ENCODE measurements around the gene POU6F1. TPM values are rescaled to one million over a fixed set of nuclear protein-coding genes. Genes with fewer than 3 reads are reported as not detected.

The POU6F1 gene
- total RNA-seq, 1 experiment from 2014 or later, result 13.3 TPM

DNA sequence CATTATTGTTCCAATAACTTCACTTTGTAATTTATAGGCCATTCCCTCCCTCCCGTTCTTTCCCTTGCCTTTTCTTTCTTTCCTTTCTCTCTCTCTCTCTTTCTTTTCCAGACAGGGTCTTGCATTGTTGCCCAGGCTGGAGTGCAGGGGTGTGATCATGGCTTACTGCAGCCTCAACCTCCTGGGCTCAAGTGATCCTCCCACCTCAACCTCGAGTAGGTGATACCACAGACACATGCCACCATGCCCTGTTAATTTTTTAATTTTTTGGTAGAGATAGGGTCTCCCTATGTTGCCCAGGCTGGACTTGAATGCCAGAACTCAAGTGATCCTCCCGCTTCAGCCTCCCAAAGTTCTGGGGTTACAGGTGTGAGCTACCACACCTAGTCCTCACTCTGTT lies 6.8 kb upstream of the POU6F1 start:
- H4K20me1 ChIP-seq (ENCODE audit: control insufficient read depth, insufficient read depth, insufficient read length), result no peaks in the 10 kb centered on the region
- Mint-ChIP-seq H3K36me3 (ENCODE audit: insufficient read depth in 1 of 3, low read depth in 3 of 3) (peaks cover 0 to 7% (median 2%) of the 10 kb centered on the region in 3 experiments; a peak in 4 of 7 replicates), H3K4me1 (0 out of 4 replicates have a peak, but pooled peaks cover 0 to 2% of the 10 kb centered on the region in 2 experiments), H3K9me3 (no peaks in the 10 kb centered on the region), H3K27me3 (ENCODE audit: low read depth) (no peaks in the 10 kb centered on the region), H3K27ac (no peak overlapping the region), H3K4me3 (no peak overlapping the region)
- H3K18ac ChIP-seq (ENCODE audit: insufficient read length, low read depth, low read length), result no peak overlapping the region
- H2BK120ac ChIP-seq (ENCODE audit: low read depth, low read length, poor library complexity, severe bottlenecking), result no peak overlapping the region
- no peak overlapping the region for H4K5ac ChIP-seq (ENCODE audit: insufficient read length, low read depth, low read length)
- H3K79me2 ChIP-seq (ENCODE audit: insufficient read depth, low read length), result no peaks in the 10 kb centered on the region
- H2AFZ ChIP-seq (ENCODE audit: low read length), result no peak overlapping the region
- H4K91ac ChIP-seq (ENCODE audit: insufficient read length, low read depth, low read length), result no peak overlapping the region
- H3K23me2 ChIP-seq (ENCODE audit: insufficient read length, low read depth, low read length, poor library complexity, severe bottlenecking), result no peaks in the 10 kb centered on the region
- no peaks in the 10 kb centered on the region for H3K9me3 ChIP-seq (ENCODE audit: control insufficient read depth, low read depth, low read length)
- H3K14ac ChIP-seq (ENCODE audit: insufficient read depth, low read length), result no peak overlapping the region
- no peak overlapping the region for H2BK12ac ChIP-seq (ENCODE audit: insufficient read length, low read depth, low read length)
- H3K4me2 ChIP-seq (ENCODE audit: insufficient read depth, insufficient read length, low read length), result no peak overlapping the region
- H3K23ac ChIP-seq (ENCODE audit: insufficient read length, low read depth, low read length), result no peak overlapping the region
- H3K79me1 ChIP-seq (ENCODE audit: insufficient read depth, low read depth, low read length, poor library complexity, severe bottlenecking), result no peaks in the 10 kb centered on the region
- TF ChIP-seq, protein P1, sequence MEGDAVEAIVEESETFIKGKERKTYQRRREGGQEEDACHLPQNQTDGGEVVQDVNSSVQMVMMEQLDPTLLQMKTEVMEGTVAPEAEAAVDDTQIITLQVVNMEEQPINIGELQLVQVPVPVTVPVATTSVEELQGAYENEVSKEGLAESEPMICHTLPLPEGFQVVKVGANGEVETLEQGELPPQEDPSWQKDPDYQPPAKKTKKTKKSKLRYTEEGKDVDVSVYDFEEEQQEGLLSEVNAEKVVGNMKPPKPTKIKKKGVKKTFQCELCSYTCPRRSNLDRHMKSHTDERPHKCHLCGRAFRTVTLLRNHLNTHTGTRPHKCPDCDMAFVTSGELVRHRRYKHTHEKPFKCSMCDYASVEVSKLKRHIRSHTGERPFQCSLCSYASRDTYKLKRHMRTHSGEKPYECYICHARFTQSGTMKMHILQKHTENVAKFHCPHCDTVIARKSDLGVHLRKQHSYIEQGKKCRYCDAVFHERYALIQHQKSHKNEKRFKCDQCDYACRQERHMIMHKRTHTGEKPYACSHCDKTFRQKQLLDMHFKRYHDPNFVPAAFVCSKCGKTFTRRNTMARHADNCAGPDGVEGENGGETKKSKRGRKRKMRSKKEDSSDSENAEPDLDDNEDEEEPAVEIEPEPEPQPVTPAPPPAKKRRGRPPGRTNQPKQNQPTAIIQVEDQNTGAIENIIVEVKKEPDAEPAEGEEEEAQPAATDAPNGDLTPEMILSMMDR (conservative IDR thresholded peaks at IDR 0.05), result no peak
- no peak overlapping the region for H3K9ac ChIP-seq (ENCODE audit: extremely low read depth, insufficient read length, low read length)
- DNase-seq, result no peak
- no peak overlapping the region for H3T11ph ChIP-seq (ENCODE audit: low read length)
- H3K27ac ChIP-seq (ENCODE audit: insufficient read length, low read depth, low read length), result no peak overlapping the region
- no CpG with 5 or more reads among the region's 3 CpGs for WGBS (ENCODE audit: extremely low coverage, insufficient read length, low lambda C conversion rate)
- no peak overlapping the region for H3K56ac ChIP-seq (ENCODE audit: insufficient read length, low read depth, low read length)
- no peak overlapping the region for H2AK5ac ChIP-seq (ENCODE audit: insufficient read length, low read length)
- no peak overlapping the region for H2BK5ac ChIP-seq (ENCODE audit: insufficient read length, low read length)
- H2BK20ac ChIP-seq (ENCODE audit: low read depth, low read length, poor library complexity, severe bottlenecking), result no peak overlapping the region
- H3K27me3 ChIP-seq (ENCODE audit: insufficient read depth, low read length), result no peaks in the 10 kb centered on the region
- no peak overlapping the region for H4K8ac ChIP-seq (replicated peaks; ENCODE audit: insufficient read length, low read depth, low read length)
- no peak overlapping the region for H3K4ac ChIP-seq (ENCODE audit: low read depth, low read length)
- H3K4me1 ChIP-seq (ENCODE audit: insufficient read depth, low read length), result no peaks in the 10 kb centered on the region
- no peak overlapping the region for H2BK15ac ChIP-seq (ENCODE audit: low read depth, low read length)

Data from H9 (cell line).